BJ (cell line): ENCODE results near the gene DDX39B. TPM values are rescaled to one million over a fixed set of nuclear protein-coding genes. Genes with fewer than 3 reads are reported as not detected.

Experiments used
- CTCF ChIA-PET: fragments of 350-600 bp; formaldehyde crosslinking; extraction: SDS; loops from one replicate; lab custom pipeline; 2021; ENCODE audit warnings: antibody characterized with exemption, inconsistent platforms; lab: Yijun Ruan, JAX
- POLR2A ChIA-PET: fragments of 300-600 bp; sonication (Branson Sonifier 250); formaldehyde crosslinking; extraction: SDS; loops from one replicate; lab custom pipeline; 2021; ENCODE audit warnings: antibody characterized with exemption; lab: Charles Lee
- DNase-seq: peaks from one replicate; pipeline ENCODE4 v3.0.0-alpha.2; 2011; ENCODE audit warnings: low read depth
- H3K27me3 ChIP-seq: 2 replicates; pipeline ENCODE4 v1.6.0; 2011; ENCODE audit warnings: low read length; ENCODE audit not compliant: control insufficient read depth, insufficient read depth
- H3K36me3 ChIP-seq: 2 replicates; pipeline ENCODE4 v1.5.1; 2011; ENCODE audit warnings: low read length; ENCODE audit not compliant: control insufficient read depth, insufficient read depth
- H3K4me3 ChIP-seq: 2 replicates; pipeline ENCODE4 v1.5.1; 2011; ENCODE audit warnings: low read depth, mild to moderate bottlenecking, control low read depth, low read length
- CTCF ChIP-seq: IDR thresholded peaks from 2 replicates; pipeline ENCODE4 v1.5.1; 2011; ENCODE audit warnings: low read depth, mild to moderate bottlenecking, control low read depth, inconsistent platforms, low read length, moderate library complexity; ENCODE audit not compliant: insufficient read depth
- polyA plus RNA-seq: library from polyadenylated mRNA; depleted of rRNA; stranded (reverse); fragments of >200 nt; gene quantifications from 2 replicates; pipeline ENCODE4 v1.2.3, GENCODE V29; 2011

The DDX39B gene
- polyA plus RNA-seq, 1 experiment: 584 TPM

- no peak for TF ChIP-seq CTCF
- DNase-seq: no peak
- CTCF ChIA-PET: interaction anchor here (1.0 to 3.6 kb wide), 3 partner anchors 21 to 68 kb away, joined by 3 to 29 read pairs (median 18); partner anchors contain the start of gene LTB
- H3K36me3 ChIP-seq: peaks cover 16% of the 10 kb centered on the region
- H3K4me3 ChIP-seq: no peak overlapping the region
- H3K27me3 ChIP-seq: no peaks in the 10 kb centered on the region
- POLR2A ChIA-PET: no interaction called here
Measured at GRCh38 chr6:31560697-31561058, 18.9 kb upstream of the DDX39B start.

- no peak for TF ChIP-seq CTCF
- H3K4me3 ChIP-seq: no peak overlapping the region
- CTCF ChIA-PET: interaction anchor here (0.7 to 3.6 kb wide), 8 partner anchors 12 to 67 kb away, joined by 3 to 29 read pairs (median 3); partner anchors contain the start of genes ATP6V1G2, DDX39B, LST1 and LTB
- POLR2A ChIA-PET: no interaction called here
- H3K36me3 ChIP-seq: peaks cover 16% of the 10 kb centered on the region
- DNase-seq: no peak
- no peaks in the 10 kb centered on the region for H3K27me3 ChIP-seq
Measured at GRCh38 chr6:31559958-31560696, 18.3 kb upstream of the DDX39B start.

GRCh38 chr6:31559606-31559957 lies 17.8 kb upstream of the DDX39B start:
- H3K27me3 ChIP-seq: no peaks in the 10 kb centered on the region
- ChIA-PET POLR2A (no interaction called here), CTCF (interaction anchor here (0.7 to 3.6 kb wide), 7 partner anchors 12 to 37 kb away, joined by 3 to 29 read pairs (median 3); partner anchors contain the start of genes ATP6V1G2, DDX39B, LST1 and LTB)
- peaks cover 16% of the 10 kb centered on the region for H3K36me3 ChIP-seq
- no peak for TF ChIP-seq CTCF
- DNase-seq: no peak
- no peak overlapping the region for H3K4me3 ChIP-seq

GRCh38 chr6:31558631-31559500 lies 17.1 kb upstream of the DDX39B start:
- ChIA-PET POLR2A (no interaction called here), CTCF (interaction anchor here (0.7 to 3.6 kb wide), 7 partner anchors 11 to 38 kb away, joined by 3 to 29 read pairs (median 3); partner anchors contain the start of genes ATP6V1G2, DDX39B, LST1 and LTB)
- no peaks in the 10 kb centered on the region for H3K27me3 ChIP-seq
- H3K4me3 ChIP-seq: no peak overlapping the region
- peaks cover 18% of the 10 kb centered on the region for H3K36me3 ChIP-seq
- no peak for DNase-seq
- TF ChIP-seq CTCF: no peak

GRCh38 chr6:31558318-31558625 lies 16.5 kb upstream of the DDX39B start:
- ChIA-PET CTCF (interaction anchor here (1.4 to 3.6 kb wide), 3 partner anchors 11 to 39 kb away, joined by 3 to 29 read pairs (median 18); partner anchors contain the start of genes LTB and NFKBIL1), POLR2A (no interaction called here)
- no peak for DNase-seq
- TF ChIP-seq CTCF: no peak
- Histone ChIP-seq H3K36me3 (peaks cover 18% of the 10 kb centered on the region), H3K27me3 (no peaks in the 10 kb centered on the region), H3K4me3 (no peak overlapping the region)
